ENCODE data around the gene CTAGE8.
"Not testable (repeated sequence)": the region's sequence is repeated elsewhere in the genome, so short reads cannot be mapped to it uniquely, and the experiment has no call there.

CTAGE8 gene

GRCh38 chr7:144292384-144293161 lies 23.5 kb upstream of the CTAGE8 start:
- H3K9ac ChIP-seq (ENCODE audit: low read depth in 1 of 2, low read length in 2 of 2); H3K36me3 ChIP-seq (ENCODE audit: control insufficient read depth in 1 of 2, insufficient read depth in 2 of 2, low read length in 2 of 2); H3K4me3 ChIP-seq (ENCODE audit: low read depth in 1 of 2, low read length in 2 of 2); H3K9me3 ChIP-seq (ENCODE audit: control insufficient read depth in 1 of 2, low read length in 2 of 2); H3K4me1 ChIP-seq (ENCODE audit: control insufficient read depth in 1 of 2, insufficient read depth in 2 of 2, low read length in 2 of 2); H3K27ac ChIP-seq (ENCODE audit: low read depth, low read length); H3K27me3 ChIP-seq (ENCODE audit: control insufficient read depth in 1 of 2, insufficient read depth in 2 of 2, low read length in 2 of 2): not testable (repeated sequence)

GRCh38 chr7:144291607-144292006 lies 22.5 kb upstream of the CTAGE8 start:
- not testable (repeated sequence) for H3K4me3 ChIP-seq (ENCODE audit: low read depth in 1 of 2, low read length in 2 of 2); H3K9ac ChIP-seq (ENCODE audit: low read depth in 1 of 2, low read length in 2 of 2); H3K27me3 ChIP-seq (ENCODE audit: control insufficient read depth in 1 of 2, insufficient read depth in 2 of 2, low read length in 2 of 2); H3K4me1 ChIP-seq (ENCODE audit: control insufficient read depth in 1 of 2, insufficient read depth in 2 of 2, low read length in 2 of 2); H3K27ac ChIP-seq (ENCODE audit: low read depth, low read length); H3K9me3 ChIP-seq (ENCODE audit: control insufficient read depth in 1 of 2, low read length in 2 of 2); H3K36me3 ChIP-seq (ENCODE audit: control insufficient read depth in 1 of 2, insufficient read depth in 2 of 2, low read length in 2 of 2)

GRCh38 chr7:144287171-144287784 lies 18.2 kb upstream of the CTAGE8 start:
- H3K9ac ChIP-seq (ENCODE audit: low read depth in 1 of 2, low read length in 2 of 2); H3K27ac ChIP-seq (ENCODE audit: low read depth, low read length); H3K4me1 ChIP-seq (ENCODE audit: control insufficient read depth in 1 of 2, insufficient read depth in 2 of 2, low read length in 2 of 2); H3K27me3 ChIP-seq (ENCODE audit: control insufficient read depth in 1 of 2, insufficient read depth in 2 of 2, low read length in 2 of 2); H3K4me3 ChIP-seq (ENCODE audit: low read depth in 1 of 2, low read length in 2 of 2); H3K36me3 ChIP-seq (ENCODE audit: control insufficient read depth in 1 of 2, insufficient read depth in 2 of 2, low read length in 2 of 2); H3K9me3 ChIP-seq (ENCODE audit: control insufficient read depth in 1 of 2, low read length in 2 of 2): not testable (repeated sequence)

GRCh38 chr7:144283716-144284115 lies 14.6 kb upstream of the CTAGE8 start:
- H3K4me1 ChIP-seq (ENCODE audit: control insufficient read depth in 1 of 2, insufficient read depth in 2 of 2, low read length in 2 of 2); H3K27ac ChIP-seq (ENCODE audit: low read depth, low read length); H3K4me3 ChIP-seq (ENCODE audit: low read depth in 1 of 2, low read length in 2 of 2); H3K9me3 ChIP-seq (ENCODE audit: control insufficient read depth in 1 of 2, low read length in 2 of 2); H3K36me3 ChIP-seq (ENCODE audit: control insufficient read depth in 1 of 2, insufficient read depth in 2 of 2, low read length in 2 of 2); H3K27me3 ChIP-seq (ENCODE audit: control insufficient read depth in 1 of 2, insufficient read depth in 2 of 2, low read length in 2 of 2); H3K9ac ChIP-seq (ENCODE audit: low read depth in 1 of 2, low read length in 2 of 2): not testable (repeated sequence)

GRCh38 chr7:144282490-144282889 lies 13.4 kb upstream of the CTAGE8 start:
- H3K36me3 ChIP-seq (ENCODE audit: control insufficient read depth in 1 of 2, insufficient read depth in 2 of 2, low read length in 2 of 2); H3K9ac ChIP-seq (ENCODE audit: low read depth in 1 of 2, low read length in 2 of 2); H3K4me3 ChIP-seq (ENCODE audit: low read depth in 1 of 2, low read length in 2 of 2); H3K27me3 ChIP-seq (ENCODE audit: control insufficient read depth in 1 of 2, insufficient read depth in 2 of 2, low read length in 2 of 2); H3K4me1 ChIP-seq (ENCODE audit: control insufficient read depth in 1 of 2, insufficient read depth in 2 of 2, low read length in 2 of 2); H3K9me3 ChIP-seq (ENCODE audit: control insufficient read depth in 1 of 2, low read length in 2 of 2); H3K27ac ChIP-seq (ENCODE audit: low read depth, low read length): not testable (repeated sequence)

GRCh38 chr7:144281981-144282380 lies 12.9 kb upstream of the CTAGE8 start:
- not testable (repeated sequence) for H3K9ac ChIP-seq (ENCODE audit: low read depth in 1 of 2, low read length in 2 of 2); H3K4me3 ChIP-seq (ENCODE audit: low read depth in 1 of 2, low read length in 2 of 2); H3K36me3 ChIP-seq (ENCODE audit: control insufficient read depth in 1 of 2, insufficient read depth in 2 of 2, low read length in 2 of 2); H3K27me3 ChIP-seq (ENCODE audit: control insufficient read depth in 1 of 2, insufficient read depth in 2 of 2, low read length in 2 of 2); H3K27ac ChIP-seq (ENCODE audit: low read depth, low read length); H3K9me3 ChIP-seq (ENCODE audit: control insufficient read depth in 1 of 2, low read length in 2 of 2); H3K4me1 ChIP-seq (ENCODE audit: control insufficient read depth in 1 of 2, insufficient read depth in 2 of 2, low read length in 2 of 2)

- H3K27ac ChIP-seq (ENCODE audit: low read depth, low read length); H3K9me3 ChIP-seq (ENCODE audit: control insufficient read depth in 1 of 2, low read length in 2 of 2); H3K4me1 ChIP-seq (ENCODE audit: control insufficient read depth in 1 of 2, insufficient read depth in 2 of 2, low read length in 2 of 2); H3K27me3 ChIP-seq (ENCODE audit: control insufficient read depth in 1 of 2, insufficient read depth in 2 of 2, low read length in 2 of 2); H3K9ac ChIP-seq (ENCODE audit: low read depth in 1 of 2, low read length in 2 of 2); H3K4me3 ChIP-seq (ENCODE audit: low read depth in 1 of 2, low read length in 2 of 2); H3K36me3 ChIP-seq (ENCODE audit: control insufficient read depth in 1 of 2, insufficient read depth in 2 of 2, low read length in 2 of 2): not testable (repeated sequence)
Observed at GRCh38 chr7:144280010-144280409, 10.9 kb upstream of the CTAGE8 start.

- H3K9ac ChIP-seq (ENCODE audit: low read depth in 1 of 2, low read length in 2 of 2); H3K27me3 ChIP-seq (ENCODE audit: control insufficient read depth in 1 of 2, insufficient read depth in 2 of 2, low read length in 2 of 2); H3K27ac ChIP-seq (ENCODE audit: low read depth, low read length); H3K4me3 ChIP-seq (ENCODE audit: low read depth in 1 of 2, low read length in 2 of 2); H3K9me3 ChIP-seq (ENCODE audit: control insufficient read depth in 1 of 2, low read length in 2 of 2); H3K36me3 ChIP-seq (ENCODE audit: control insufficient read depth in 1 of 2, insufficient read depth in 2 of 2, low read length in 2 of 2); H3K4me1 ChIP-seq (ENCODE audit: control insufficient read depth in 1 of 2, insufficient read depth in 2 of 2, low read length in 2 of 2): not testable (repeated sequence)
Observed at GRCh38 chr7:144275281-144275680, 6.2 kb upstream of the CTAGE8 start.

- H3K27ac ChIP-seq (ENCODE audit: low read depth, low read length); H3K4me1 ChIP-seq (ENCODE audit: control insufficient read depth in 1 of 2, insufficient read depth in 2 of 2, low read length in 2 of 2); H3K36me3 ChIP-seq (ENCODE audit: control insufficient read depth in 1 of 2, insufficient read depth in 2 of 2, low read length in 2 of 2): not testable (repeated sequence)
Observed at GRCh38 chr7:144264692-144265091, 4.4 kb downstream of the CTAGE8 start, which contains the start of gene OR2A7. OR2A7 (minus strand) TSS chr7:144264792; CDS start chr7:144259628, 5,164 bp downstream.

GRCh38 chr7:144262128-144262527 lies 7.0 kb downstream of the CTAGE8 start:
- H3K27me3 ChIP-seq (ENCODE audit: control insufficient read depth in 1 of 2, insufficient read depth in 2 of 2, low read length in 2 of 2); H3K27ac ChIP-seq (ENCODE audit: low read depth, low read length): not testable (repeated sequence)

More at GRCh38 chr7:144264692-144265091, 4.4 kb downstream of the CTAGE8 start, which contains the start of gene OR2A7:
- H3K4me3 ChIP-seq (ENCODE audit: low read depth in 1 of 2, low read length in 2 of 2); H3K9me3 ChIP-seq (ENCODE audit: control insufficient read depth in 1 of 2, low read length in 2 of 2); H3K9ac ChIP-seq (ENCODE audit: low read depth in 1 of 2, low read length in 2 of 2); H3K27me3 ChIP-seq (ENCODE audit: control insufficient read depth in 1 of 2, insufficient read depth in 2 of 2, low read length in 2 of 2): not testable (repeated sequence)

More at GRCh38 chr7:144262128-144262527, 7.0 kb downstream of the CTAGE8 start:
- not testable (repeated sequence) for H3K9me3 ChIP-seq (ENCODE audit: control insufficient read depth in 1 of 2, low read length in 2 of 2); H3K9ac ChIP-seq (ENCODE audit: low read depth in 1 of 2, low read length in 2 of 2); H3K4me3 ChIP-seq (ENCODE audit: low read depth in 1 of 2, low read length in 2 of 2); H3K4me1 ChIP-seq (ENCODE audit: control insufficient read depth in 1 of 2, insufficient read depth in 2 of 2, low read length in 2 of 2); H3K36me3 ChIP-seq (ENCODE audit: control insufficient read depth in 1 of 2, insufficient read depth in 2 of 2, low read length in 2 of 2)
